Left cardiac atrium (tissue), 4 donors: ENCODE measurements around the gene MEGF11. TPM values are rescaled to one million over a fixed set of nuclear protein-coding genes. Genes with fewer than 3 reads are reported as not detected.
A peak's percentile ranks its signal among the peaks of the same experiment; 100 is the strongest.

Experiments
- ATAC-seq, 2 donors: fragments of 200-7000 bp; cut with Tn5 transposase; one replicate each; pipeline ENCODE4 v1.9.1; 2020; ENCODE audit warnings: mild to moderate bottlenecking in 2 of 2, moderate library complexity in 2 of 2
- DNase-seq: peaks from one replicate; pipeline ENCODE4 v3.0.0-alpha.2; 2020
- intact Hi-C, 2 donors: fragments of 100-400 bp; cut with DNase I; formaldehyde crosslinking; loops; one replicate each; pipeline versions ENCODE4 v1.14.1 to v1.15.1; 2022 to 2023
- total RNA-seq, 2 donors: library from RNA; stranded (reverse); fragmentation: NEBNext Ultra II Directional; extraction: Animal tissue kit (Norgen Biotek cat#: 25700); gene quantifications; one replicate each; pipeline ENCODE4 v1.2.1, GENCODE V29; 2021
- donor health status: DM: no; HTN: yes; CAD: no.
- donor health status: DM: no; HTN: yes; CAD: no; lungs with severe emphysema.
- donor health status: DM: yes; HTN: yes; CAD: no.
- donor health status: Dilated cardiomyopathy.

MEGF11 gene
- total RNA-seq, 2 donors from 2014 or later = not detected

- ATAC-seq (no peak), DNase-seq (no peak)
- intact Hi-C loops = no loop called here
These were observed 168.4 kb downstream of the MEGF11 start for GRCh38 chr15:66085128-66085527.

- no peak for ATAC-seq
- intact Hi-C loops = no loop called here
- DNase-seq = no peak
These were observed 168.8 kb downstream of the MEGF11 start for GRCh38 chr15:66084704-66085103.

GRCh38 chr15:66080717-66081398 lies 172.7 kb downstream of the MEGF11 start:
- peak; percentile 39 for DNase-seq
- ATAC-seq = peak; percentile 80 to 91
- intact Hi-C loops = no loop called here

- intact Hi-C loops = no loop called here
- ATAC-seq = no peak
- DNase-seq = no peak
These were observed 174.6 kb downstream of the MEGF11 start for GRCh38 chr15:66078929-66079275.

- intact Hi-C loops = no loop called here
- no peak for ATAC-seq
- DNase-seq = no peak
These were observed 175.2 kb downstream of the MEGF11 start for GRCh38 chr15:66078196-66078928.

- ATAC-seq (no peak), DNase-seq (no peak)
- intact Hi-C loops = no loop called here
These were observed 176.3 kb downstream of the MEGF11 start for GRCh38 chr15:66077320-66077663.

- DNase-seq = no peak
- no peak for ATAC-seq
These were observed 176.8 kb downstream of the MEGF11 start for GRCh38 chr15:66076591-66077319.

GRCh38 chr15:66075947-66076346 lies 177.6 kb downstream of the MEGF11 start:
- intact Hi-C loops = no loop called here
- ATAC-seq = no peak
- no peak for DNase-seq

More at GRCh38 chr15:66076591-66077319, 176.8 kb downstream of the MEGF11 start:
- intact Hi-C loops = no loop called here

GRCh38 chr15:66072616-66073361 lies 180.8 kb downstream of the MEGF11 start:
- intact Hi-C loops = no loop called here
- DNase-seq (no peak), ATAC-seq (peak; percentile 70 to 75)

- DNase-seq (no peak), ATAC-seq (no peak)
- intact Hi-C loops = no loop called here
These were observed 181.6 kb downstream of the MEGF11 start for GRCh38 chr15:66071921-66072295.

- ATAC-seq (no peak), DNase-seq (no peak)
- intact Hi-C loops = no loop called here
These were observed 182.2 kb downstream of the MEGF11 start for GRCh38 chr15:66071160-66071920.

- ATAC-seq = no peak
- intact Hi-C loops = no loop called here
These were observed 183.2 kb downstream of the MEGF11 start for GRCh38 chr15:66070220-66070934.

GRCh38 chr15:66069751-66070150 lies 183.8 kb downstream of the MEGF11 start:
- ATAC-seq (no peak), DNase-seq (no peak)
- intact Hi-C loops = no loop called here

More at GRCh38 chr15:66070220-66070934, 183.2 kb downstream of the MEGF11 start:
- no peak for DNase-seq

GRCh38 chr15:66068801-66069200 lies 184.7 kb downstream of the MEGF11 start:
- intact Hi-C loops = no loop called here
- DNase-seq (no peak), ATAC-seq (no peak)

GRCh38 chr15:66067687-66068086 lies 185.9 kb downstream of the MEGF11 start:
- no peak for DNase-seq
- no peak for ATAC-seq
- intact Hi-C loops = no loop called here

- ATAC-seq (no peak), DNase-seq (no peak)
- intact Hi-C loops = no loop called here
These were observed 187.1 kb downstream of the MEGF11 start for GRCh38 chr15:66066481-66066880.

GRCh38 chr15:66066005-66066404 lies 187.5 kb downstream of the MEGF11 start:
- intact Hi-C loops = no loop called here
- peak in 1 of 2 donors; percentile 53 for ATAC-seq
- no peak for DNase-seq

GRCh38 chr15:66065325-66065724 lies 188.2 kb downstream of the MEGF11 start:
- no peak for DNase-seq
- ATAC-seq = no peak
- intact Hi-C loops = no loop called here
